Measurements from ENCODE around the gene SLC1A7.

DNA sequence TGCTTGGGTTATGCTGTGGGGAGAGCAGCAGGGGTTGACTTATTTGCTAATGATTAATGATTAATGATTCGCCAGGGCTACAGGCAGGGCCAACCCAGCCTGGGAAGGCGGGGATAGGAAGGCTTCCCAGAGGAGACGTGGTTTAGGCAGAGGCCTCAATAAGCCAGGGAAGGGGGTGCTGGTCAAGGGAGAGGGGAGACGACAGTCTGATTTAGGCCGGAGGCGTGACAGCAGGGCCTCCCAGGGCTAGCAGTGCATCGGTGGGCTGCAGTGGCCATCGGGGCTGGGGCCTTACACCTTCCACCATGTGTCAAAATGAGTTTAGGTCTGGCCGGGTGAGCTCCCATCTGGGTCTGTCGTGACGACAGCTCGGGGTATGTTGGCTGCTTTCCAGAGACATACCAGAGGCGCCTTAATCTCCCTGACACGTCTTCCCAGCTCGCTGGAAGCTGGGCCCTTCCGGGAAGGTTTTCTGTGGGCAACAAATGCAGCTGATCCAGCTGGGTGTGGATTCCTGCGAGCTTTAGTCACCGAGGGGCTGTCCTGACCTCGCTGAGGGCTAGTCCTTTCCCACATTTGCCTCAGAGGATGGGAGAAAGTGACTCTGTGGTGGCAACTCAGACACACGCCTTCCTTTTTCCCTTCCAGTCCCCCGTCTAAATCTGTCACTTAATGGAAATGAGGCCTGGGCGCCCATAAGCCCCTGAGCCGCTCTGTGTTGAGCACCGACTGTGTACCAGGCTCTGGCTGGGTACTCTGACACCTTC, 3.7 kb upstream of the SLC1A7 start:
- TF ChIP-seq, protein P1, sequence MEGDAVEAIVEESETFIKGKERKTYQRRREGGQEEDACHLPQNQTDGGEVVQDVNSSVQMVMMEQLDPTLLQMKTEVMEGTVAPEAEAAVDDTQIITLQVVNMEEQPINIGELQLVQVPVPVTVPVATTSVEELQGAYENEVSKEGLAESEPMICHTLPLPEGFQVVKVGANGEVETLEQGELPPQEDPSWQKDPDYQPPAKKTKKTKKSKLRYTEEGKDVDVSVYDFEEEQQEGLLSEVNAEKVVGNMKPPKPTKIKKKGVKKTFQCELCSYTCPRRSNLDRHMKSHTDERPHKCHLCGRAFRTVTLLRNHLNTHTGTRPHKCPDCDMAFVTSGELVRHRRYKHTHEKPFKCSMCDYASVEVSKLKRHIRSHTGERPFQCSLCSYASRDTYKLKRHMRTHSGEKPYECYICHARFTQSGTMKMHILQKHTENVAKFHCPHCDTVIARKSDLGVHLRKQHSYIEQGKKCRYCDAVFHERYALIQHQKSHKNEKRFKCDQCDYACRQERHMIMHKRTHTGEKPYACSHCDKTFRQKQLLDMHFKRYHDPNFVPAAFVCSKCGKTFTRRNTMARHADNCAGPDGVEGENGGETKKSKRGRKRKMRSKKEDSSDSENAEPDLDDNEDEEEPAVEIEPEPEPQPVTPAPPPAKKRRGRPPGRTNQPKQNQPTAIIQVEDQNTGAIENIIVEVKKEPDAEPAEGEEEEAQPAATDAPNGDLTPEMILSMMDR (optimal IDR thresholded peaks at IDR 0.05 in 1 of 3, IDR thresholded peaks at IDR 0.05 in 1 of 3, conservative IDR thresholded peaks at IDR 0.05 in 1 of 3; ENCODE audit: extremely low read depth in 1 of 3, insufficient read depth in 2 of 3, low read length in 3 of 3), result no peak
- no peak for TF ChIP-seq EZH2 (IDR thresholded peaks at IDR 0.05; ENCODE audit: low read length)

Data from keratinocyte (primary cell).